HG03571 (cell line): Measurements from ENCODE around the gene GSTT2B.
"Not testable (repeated sequence)": the region's sequence is repeated elsewhere in the genome, so short reads cannot be mapped to it uniquely, and the experiment has no call there.

ENCODE experiments used
- ATAC-seq: cut with Tn5 transposase; IDR thresholded peaks from one replicate; pipeline ENCODE4 v1.9.1; 2021; ENCODE audit not compliant: unreplicated experiment

GSTT2B gene

GRCh38 chr22:23949764-23950163 lies 11.2 kb downstream of the GSTT2B start:
- not testable (repeated sequence) for ATAC-seq

- ATAC-seq: not testable (repeated sequence)
Observed at GRCh38 chr22:23947391-23947790, 13.6 kb downstream of the GSTT2B start.

DNA sequence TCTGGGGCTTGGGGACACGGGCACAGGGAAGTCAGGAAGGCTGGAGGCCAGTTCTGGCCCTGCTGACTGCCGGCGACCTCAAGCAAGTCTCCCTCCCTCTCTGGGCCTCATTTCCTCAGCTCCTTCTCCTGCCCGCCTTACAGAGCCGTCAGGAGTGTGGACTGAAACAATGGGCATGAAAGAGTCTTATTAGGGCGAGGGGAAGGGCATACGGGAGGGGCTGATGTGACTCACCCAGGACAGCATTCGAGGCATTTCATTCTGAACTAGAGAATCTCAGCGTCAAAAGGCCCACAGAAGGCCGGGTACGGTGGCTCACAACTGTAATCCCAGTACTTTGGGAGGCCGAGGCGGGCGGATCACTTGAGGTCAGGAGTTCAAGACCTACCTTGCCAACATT lies 20.8 kb downstream of the GSTT2B start:
- not testable (repeated sequence) for ATAC-seq

DNA sequence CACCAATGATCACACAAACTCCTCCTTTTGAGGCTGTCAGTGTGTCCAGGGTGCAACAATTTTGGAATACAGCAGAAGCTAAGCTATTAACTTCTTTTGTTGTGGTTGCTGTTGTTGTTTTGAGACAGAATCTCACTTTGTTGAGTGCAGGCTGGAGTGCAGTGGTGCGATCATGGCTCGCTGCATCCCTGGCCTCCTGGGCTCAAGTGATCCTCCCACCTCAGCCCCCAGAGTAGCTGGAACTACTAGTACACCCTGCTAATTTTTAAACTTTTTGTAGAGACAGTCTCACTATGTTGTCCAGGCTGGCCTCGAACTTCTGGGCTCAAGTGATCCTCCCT lies 22.0 kb downstream of the GSTT2B start:
- ATAC-seq: no peak

DNA sequence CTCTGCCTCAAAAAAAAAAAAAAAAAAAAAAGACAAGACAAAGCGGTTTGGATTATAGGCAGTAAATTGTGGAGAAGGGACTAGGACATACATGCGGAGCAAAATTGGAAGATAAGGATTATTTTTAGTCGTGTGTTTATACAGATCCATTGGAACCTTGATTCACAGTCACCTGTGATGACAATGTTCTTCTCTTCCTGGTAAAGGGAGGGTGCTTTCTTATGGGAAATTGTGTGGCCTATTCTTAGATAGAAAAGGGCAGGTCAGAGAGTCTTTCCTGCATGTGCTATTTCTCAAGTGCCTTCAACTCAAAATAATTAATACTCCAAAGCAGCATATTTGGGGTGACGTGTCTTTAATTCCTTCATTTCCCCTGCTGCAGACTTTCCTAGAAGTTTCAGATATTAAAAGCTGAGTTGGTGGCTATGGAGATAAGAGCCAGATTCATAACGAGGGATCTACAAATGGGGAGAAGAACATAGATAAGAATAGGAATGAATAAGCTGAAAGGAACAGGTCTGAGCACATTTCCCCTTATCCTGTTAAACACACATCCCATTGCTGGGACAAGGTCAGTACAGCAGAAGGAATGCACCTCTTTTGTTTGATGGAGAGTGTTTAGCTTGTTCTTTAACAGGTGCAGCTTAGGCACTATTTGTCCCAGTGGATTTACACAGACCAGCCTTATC lies 22.5 kb downstream of the GSTT2B start:
- ATAC-seq: no peak

- ATAC-seq: no peak
Observed at GRCh38 chr22:23926561-23926960, 34.4 kb downstream of the GSTT2B start.

GRCh38 chr22:23925020-23925606 lies 35.9 kb downstream of the GSTT2B start:
- ATAC-seq: no peak

DNA sequence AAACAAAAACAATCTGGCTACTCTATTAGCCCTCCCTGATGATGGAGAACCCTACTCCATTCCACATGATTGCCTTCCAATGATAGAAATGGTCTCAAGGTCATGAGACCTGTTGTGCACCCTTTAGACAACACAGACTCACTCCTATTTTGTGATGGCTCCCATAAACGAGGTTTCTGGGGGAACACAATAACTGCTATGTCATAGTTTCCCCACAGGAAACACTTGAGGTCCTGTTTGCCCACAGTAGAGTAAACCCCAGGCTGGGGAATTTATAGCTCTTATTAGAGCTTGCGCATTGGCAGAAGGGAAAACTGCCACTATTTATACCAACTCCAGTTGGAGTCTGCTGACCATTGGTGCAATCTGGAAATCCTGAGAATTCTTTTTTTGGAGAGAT lies 38.1 kb downstream of the GSTT2B start:
- ATAC-seq: no peak

DNA sequence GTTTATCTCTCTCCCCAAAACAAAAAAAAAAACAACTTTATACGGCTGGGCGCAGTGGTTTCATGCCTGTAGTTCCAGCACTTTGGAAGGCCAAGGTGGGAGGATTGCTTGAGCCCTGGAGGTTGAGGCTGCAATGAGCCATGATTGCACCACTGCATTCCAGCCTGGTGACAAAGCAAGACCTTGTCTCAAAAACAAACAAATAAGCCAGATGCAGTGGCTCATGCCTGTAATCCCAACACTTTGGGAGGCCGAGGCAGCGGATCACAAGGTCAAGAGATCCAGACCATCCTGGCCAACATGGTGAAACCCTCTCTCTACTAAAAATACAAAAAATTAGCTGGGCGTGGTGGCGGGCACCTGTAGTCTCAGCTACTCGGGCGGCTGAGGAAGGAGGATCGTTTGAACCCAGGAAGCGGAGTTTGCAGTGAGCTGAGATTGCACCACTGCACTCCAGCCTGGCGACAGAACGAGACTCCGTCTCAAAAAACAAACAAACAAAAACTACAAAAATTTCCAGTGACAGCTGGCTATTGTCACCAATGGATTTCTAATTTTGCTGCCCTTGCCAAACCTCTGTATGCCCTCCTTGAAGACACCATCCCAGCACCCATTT lies 39.3 kb downstream of the GSTT2B start:
- not testable (repeated sequence) for ATAC-seq

DNA sequence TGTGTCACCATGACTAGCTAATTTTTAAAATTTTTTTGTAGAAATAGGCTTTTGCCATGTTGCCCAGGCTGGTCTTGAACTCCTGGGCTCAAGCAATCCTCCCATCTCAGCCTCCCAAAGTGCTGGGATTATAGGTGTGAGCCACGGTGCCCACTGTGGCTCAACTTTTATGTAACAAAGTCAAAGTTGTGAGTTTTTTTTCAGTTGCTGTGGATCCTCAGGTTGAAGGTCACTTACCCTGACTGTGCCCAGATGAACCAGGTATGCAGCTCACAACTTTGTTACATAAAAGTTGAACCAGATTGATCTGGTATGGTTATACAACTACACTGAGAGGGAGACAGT lies 40.8 kb downstream of the GSTT2B start:
- ATAC-seq: not testable (repeated sequence)

GRCh38 chr22:23915290-23915689 lies 45.7 kb downstream of the GSTT2B start:
- no peak for ATAC-seq

- ATAC-seq: peak; percentile 83
Observed at GRCh38 chr22:23913661-23914353, 47.2 kb downstream of the GSTT2B start.

GRCh38 chr22:23913306-23913660 lies 47.7 kb downstream of the GSTT2B start:
- no peak for ATAC-seq

GRCh38 chr22:23912293-23912903 lies 48.6 kb downstream of the GSTT2B start:
- ATAC-seq: no peak

GRCh38 chr22:23911318-23911980 lies 49.5 kb downstream of the GSTT2B start:
- ATAC-seq: no peak

- ATAC-seq: no peak
Observed at GRCh38 chr22:23910496-23911190, 50.4 kb downstream of the GSTT2B start.

- ATAC-seq: no peak
Observed at GRCh38 chr22:23909296-23909898, 51.6 kb downstream of the GSTT2B start.

DNA sequence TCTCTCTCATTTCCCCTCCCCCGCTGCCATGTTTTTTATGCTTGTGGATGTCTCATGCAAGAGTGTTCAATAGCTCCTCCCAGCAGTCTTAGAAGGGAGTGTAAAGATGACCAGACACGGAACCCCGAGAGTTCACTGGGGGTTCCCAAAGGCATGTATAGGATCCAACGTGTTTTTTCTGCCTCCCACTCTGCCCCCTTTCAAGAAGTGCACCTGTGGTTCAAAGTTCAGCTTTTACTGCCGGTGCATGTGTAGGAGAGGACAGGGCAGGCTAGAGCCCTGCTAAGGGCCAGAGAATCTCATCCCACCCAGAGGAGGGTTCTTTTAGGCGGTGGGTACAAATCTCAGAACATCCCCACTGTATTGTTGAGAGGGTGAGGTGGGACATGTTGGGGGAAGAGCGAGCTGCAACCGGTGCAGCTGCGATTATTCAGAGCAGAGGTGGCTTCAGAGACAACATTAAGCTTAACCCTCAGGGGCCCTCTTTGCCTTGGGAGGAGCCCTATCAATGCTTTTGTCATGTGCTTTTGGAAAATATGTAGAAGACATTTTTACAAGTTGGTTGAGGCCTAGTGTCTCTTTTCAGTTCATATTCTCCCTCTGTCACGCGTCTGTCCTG lies 52.3 kb downstream of the GSTT2B start:
- no peak for ATAC-seq

DNA sequence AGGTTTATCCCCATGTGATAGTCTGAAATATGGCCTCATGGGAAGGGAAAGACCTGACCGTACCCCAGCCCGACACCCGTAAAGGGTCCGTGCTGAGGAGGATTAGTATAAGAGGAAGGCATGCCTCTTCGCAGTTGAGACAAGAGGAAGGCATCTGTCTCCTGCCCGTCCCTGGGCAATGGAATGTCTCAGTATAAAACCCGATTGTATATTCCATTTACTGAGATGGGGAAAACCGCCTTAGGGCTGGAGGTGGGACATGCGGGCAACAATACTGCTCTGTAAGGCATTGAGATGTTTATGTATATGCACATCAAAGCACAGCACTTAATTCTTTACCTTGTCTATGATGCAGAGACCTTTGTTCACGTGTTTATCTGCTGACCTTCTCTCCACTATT lies 53.6 kb downstream of the GSTT2B start:
- ATAC-seq: not testable (repeated sequence)
